AG09309 (cell line): ENCODE results near the gene POLR2M.

Source experiments
- DNase-seq: peaks from one replicate; pipeline ENCODE4 v3.0.0-alpha.2; 2010; ENCODE audit warnings: low read depth
- H3K4me3 ChIP-seq: 2 replicates; pipeline ENCODE4 v1.5.1; 2011; ENCODE audit warnings: mild to moderate bottlenecking, low read depth, low read length, moderate library complexity; ENCODE audit not compliant: control insufficient read depth
- CTCF ChIP-seq: IDR thresholded peaks from 2 replicates; pipeline ENCODE4 v1.5.1; 2011; ENCODE audit warnings: mild to moderate bottlenecking, low read depth, low read length, inconsistent platforms; ENCODE audit not compliant: insufficient read depth, control insufficient read depth; ENCODE audit errors: missing control alignments

The POLR2M gene

GRCh38 chr15:57690341-57690966, 16.1 kb upstream of the POLR2M start:
- no peak for DNase-seq
- TF ChIP-seq CTCF = no peak
- no peak overlapping the region for H3K4me3 ChIP-seq

- DNase-seq = no peak
- TF ChIP-seq CTCF = no peak
- H3K4me3 ChIP-seq = no peak overlapping the region
Observed at GRCh38 chr15:57691082-57691481, 15.4 kb upstream of the POLR2M start.

DNA sequence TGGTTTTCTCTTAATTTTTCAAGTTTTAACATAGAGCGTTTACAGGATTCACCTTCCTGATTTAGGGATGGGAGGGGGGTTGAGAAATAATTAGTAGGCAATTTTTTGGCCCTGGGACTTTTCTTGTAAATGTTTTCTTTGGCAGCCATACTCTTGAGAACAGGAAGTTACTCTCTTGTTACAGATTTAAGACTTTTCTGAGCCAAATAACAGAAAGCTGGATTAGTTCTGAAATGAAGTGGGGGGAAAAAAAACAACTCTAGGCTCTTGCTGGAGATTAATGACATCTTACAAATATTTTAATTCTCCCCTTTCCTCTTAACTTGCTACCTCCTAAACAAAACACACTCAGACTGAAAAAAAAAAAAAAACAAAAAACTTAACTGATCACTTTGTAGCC, 13.8 kb upstream of the POLR2M start:
- no peak for DNase-seq
- no peak for TF ChIP-seq CTCF

DNA sequence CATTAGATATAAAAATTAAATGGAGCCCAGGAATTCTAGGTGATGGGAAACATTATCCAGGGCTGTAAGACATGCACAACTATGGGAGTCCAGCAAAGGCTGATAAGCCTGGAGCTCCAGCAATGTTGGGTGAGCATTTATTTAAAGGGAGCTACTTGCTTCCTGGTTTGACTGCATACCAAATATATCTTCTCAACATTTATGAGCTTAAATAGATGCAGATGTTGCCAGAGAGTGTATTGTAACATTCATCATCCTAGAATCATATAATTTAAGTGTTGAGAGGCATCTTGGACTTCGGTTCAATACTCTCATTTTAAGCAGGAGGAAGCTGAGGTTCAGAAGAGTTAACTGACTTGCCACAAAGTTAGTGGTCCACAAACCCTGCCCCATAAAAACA, 12.2 kb upstream of the POLR2M start:
- TF ChIP-seq CTCF = no peak
- no peak overlapping the region for H3K4me3 ChIP-seq
- peak; percentile 82 for DNase-seq

More for the DNA sequence above, 13.8 kb upstream of the POLR2M start:
- H3K4me3 ChIP-seq = no peak overlapping the region

GRCh38 chr15:57696146-57696545, 10.4 kb upstream of the POLR2M start:
- no peak for DNase-seq
- no peak for TF ChIP-seq CTCF
- no peak overlapping the region for H3K4me3 ChIP-seq

GRCh38 chr15:57697588-57697987, 8.9 kb upstream of the POLR2M start:
- TF ChIP-seq CTCF = no peak
- no peak for DNase-seq
- no peak overlapping the region for H3K4me3 ChIP-seq

- no peak overlapping the region for H3K4me3 ChIP-seq
- no peak for TF ChIP-seq CTCF
- DNase-seq = no peak
Observed at GRCh38 chr15:57698243-57698642, 8.3 kb upstream of the POLR2M start.
